Measurements from ENCODE around the gene TRAM2. TPM values are rescaled to one million over a fixed set of nuclear protein-coding genes. Genes with fewer than 3 reads are reported as not detected.

Gene TRAM2
- total RNA-seq, 1 experiment from 2014 or later, result 21.2 TPM

- H3K23me2 ChIP-seq (ENCODE audit: insufficient read length, low read depth, low read length, poor library complexity, severe bottlenecking), result no peaks in the 10 kb centered on the region
- no peak overlapping the region for H2BK120ac ChIP-seq (ENCODE audit: low read depth, low read length, poor library complexity, severe bottlenecking)
- no peak overlapping the region for H4K8ac ChIP-seq (replicated peaks; ENCODE audit: insufficient read length, low read depth, low read length)
- H3K23ac ChIP-seq (ENCODE audit: insufficient read length, low read depth, low read length), result no peak overlapping the region
- H3K56ac ChIP-seq (ENCODE audit: insufficient read length, low read depth, low read length), result no peak overlapping the region
- no peaks in the 10 kb centered on the region for H3K79me1 ChIP-seq (ENCODE audit: insufficient read depth, low read depth, low read length, poor library complexity, severe bottlenecking)
- no peak overlapping the region for H2AK5ac ChIP-seq (ENCODE audit: insufficient read length, low read length)
- Mint-ChIP-seq H3K4me1 (peaks cover 8 to 9% of the 10 kb centered on the region in 2 experiments), H3K27ac (no peak overlapping the region), H3K4me3 (no peak overlapping the region), H3K9me3 (no peaks in the 10 kb centered on the region), H3K27me3 (ENCODE audit: low read depth) (no peaks in the 10 kb centered on the region), H3K36me3 (ENCODE audit: insufficient read depth in 1 of 3, low read depth in 3 of 3) (no peaks in the 10 kb centered on the region; a peak in 1 of 7 replicates)
- H3K9me3 ChIP-seq (ENCODE audit: control insufficient read depth, low read depth, low read length), result no peaks in the 10 kb centered on the region
- H3K27ac ChIP-seq (ENCODE audit: insufficient read length, low read depth, low read length), result no peak overlapping the region
- H3K4ac ChIP-seq (ENCODE audit: low read depth, low read length), result no peak overlapping the region
- H3T11ph ChIP-seq (ENCODE audit: low read length), result no peak overlapping the region
- no peak overlapping the region for H2BK12ac ChIP-seq (ENCODE audit: insufficient read length, low read depth, low read length)
- no peaks in the 10 kb centered on the region for H3K4me1 ChIP-seq (ENCODE audit: insufficient read depth, low read length)
- no peak overlapping the region for H2BK5ac ChIP-seq (ENCODE audit: insufficient read length, low read length)
- no peaks in the 10 kb centered on the region for H3K79me2 ChIP-seq (ENCODE audit: insufficient read depth, low read length)
- no peak for DNase-seq
- H4K5ac ChIP-seq (ENCODE audit: insufficient read length, low read depth, low read length), result no peak overlapping the region
- no peak overlapping the region for H2AFZ ChIP-seq (ENCODE audit: low read length)
- H3K14ac ChIP-seq (ENCODE audit: insufficient read depth, low read length), result no peak overlapping the region
- no peak overlapping the region for H3K18ac ChIP-seq (ENCODE audit: insufficient read length, low read depth, low read length)
- H2BK20ac ChIP-seq (ENCODE audit: low read depth, low read length, poor library complexity, severe bottlenecking), result no peak overlapping the region
- H3K9ac ChIP-seq (ENCODE audit: extremely low read depth, insufficient read length, low read length), result no peak overlapping the region
- WGBS (ENCODE audit: extremely low coverage, insufficient read length, low lambda C conversion rate), result no CpG with 5 or more reads among the region's 3 CpGs
- H4K91ac ChIP-seq (ENCODE audit: insufficient read length, low read depth, low read length), result no peak overlapping the region
- no peak overlapping the region for H2BK15ac ChIP-seq (ENCODE audit: low read depth, low read length)
- H4K20me1 ChIP-seq (ENCODE audit: control insufficient read depth, insufficient read depth, insufficient read length), result no peaks in the 10 kb centered on the region
- no peaks in the 10 kb centered on the region for H3K27me3 ChIP-seq (ENCODE audit: insufficient read depth, low read length)
- H3K4me2 ChIP-seq (ENCODE audit: insufficient read depth, insufficient read length, low read length), result no peak overlapping the region
- TF ChIP-seq CTCF (conservative IDR thresholded peaks at IDR 0.05), result no peak
These were observed 7.3 kb upstream of the TRAM2 start for GRCh38 chr6:52584203-52584602.

Measured in H9 (cell line).